LNCAP (cell line): ENCODE results near the gene INTS1.

Experiments used
- TF ChIP-seq, protein P1 (sequence below): fragments of 450-650 bp; IDR thresholded peaks from 2 replicates; pipeline ENCODE4 v1.5.1; 2017; ENCODE audit warnings: mild to moderate bottlenecking

The INTS1 gene

DNA sequence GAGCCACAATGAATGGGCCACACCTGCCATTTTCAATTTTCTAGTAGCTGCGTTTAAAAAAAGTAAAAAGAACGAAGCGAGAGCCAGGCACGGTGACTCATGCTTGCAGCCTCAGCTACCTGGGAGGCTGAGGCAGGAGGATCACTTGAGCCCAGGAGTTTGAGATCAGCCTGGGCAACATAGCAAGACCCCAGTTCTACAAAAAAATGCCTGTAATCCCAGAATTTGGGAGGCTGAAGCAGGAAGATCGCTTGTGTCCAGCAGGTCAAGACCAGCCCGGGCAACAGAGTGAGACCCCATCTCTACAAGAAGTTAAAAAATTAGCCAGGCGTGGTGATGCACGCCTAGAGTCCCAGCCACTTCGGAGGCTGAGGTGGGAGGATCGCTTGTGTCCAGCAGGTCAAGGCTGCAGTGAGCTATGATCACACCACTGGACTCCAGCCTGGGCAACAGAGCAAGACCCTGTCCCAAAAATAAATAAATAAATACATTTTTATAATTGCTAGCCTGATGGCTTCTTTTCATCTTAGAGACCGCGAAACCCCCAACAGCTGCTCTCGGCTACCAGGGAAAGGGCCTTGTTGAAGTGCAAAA is 77.0 kb downstream of the INTS1 start:
- TF ChIP-seq, protein P1, sequence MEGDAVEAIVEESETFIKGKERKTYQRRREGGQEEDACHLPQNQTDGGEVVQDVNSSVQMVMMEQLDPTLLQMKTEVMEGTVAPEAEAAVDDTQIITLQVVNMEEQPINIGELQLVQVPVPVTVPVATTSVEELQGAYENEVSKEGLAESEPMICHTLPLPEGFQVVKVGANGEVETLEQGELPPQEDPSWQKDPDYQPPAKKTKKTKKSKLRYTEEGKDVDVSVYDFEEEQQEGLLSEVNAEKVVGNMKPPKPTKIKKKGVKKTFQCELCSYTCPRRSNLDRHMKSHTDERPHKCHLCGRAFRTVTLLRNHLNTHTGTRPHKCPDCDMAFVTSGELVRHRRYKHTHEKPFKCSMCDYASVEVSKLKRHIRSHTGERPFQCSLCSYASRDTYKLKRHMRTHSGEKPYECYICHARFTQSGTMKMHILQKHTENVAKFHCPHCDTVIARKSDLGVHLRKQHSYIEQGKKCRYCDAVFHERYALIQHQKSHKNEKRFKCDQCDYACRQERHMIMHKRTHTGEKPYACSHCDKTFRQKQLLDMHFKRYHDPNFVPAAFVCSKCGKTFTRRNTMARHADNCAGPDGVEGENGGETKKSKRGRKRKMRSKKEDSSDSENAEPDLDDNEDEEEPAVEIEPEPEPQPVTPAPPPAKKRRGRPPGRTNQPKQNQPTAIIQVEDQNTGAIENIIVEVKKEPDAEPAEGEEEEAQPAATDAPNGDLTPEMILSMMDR: no peak

DNA sequence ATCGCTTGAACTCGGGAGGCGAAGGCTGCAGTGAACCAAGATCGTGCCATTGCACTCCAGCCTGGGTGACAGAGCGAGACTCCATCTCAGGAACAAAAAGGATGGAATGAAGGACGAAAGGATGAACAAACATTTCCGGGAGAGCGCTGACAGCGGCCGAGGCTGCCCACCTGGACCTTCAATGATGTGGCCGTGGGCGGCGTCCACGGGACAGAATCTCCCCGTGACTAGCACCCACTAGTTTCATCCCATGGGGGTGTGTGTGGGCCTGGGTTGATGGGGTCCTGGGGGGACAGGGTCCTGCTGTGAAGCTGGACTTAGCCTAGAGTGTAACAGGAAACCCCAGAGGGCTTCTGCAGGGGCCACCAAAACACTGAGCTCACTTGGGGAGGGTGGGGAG is 77.7 kb downstream of the INTS1 start:
- TF ChIP-seq, protein P1: no peak

DNA sequence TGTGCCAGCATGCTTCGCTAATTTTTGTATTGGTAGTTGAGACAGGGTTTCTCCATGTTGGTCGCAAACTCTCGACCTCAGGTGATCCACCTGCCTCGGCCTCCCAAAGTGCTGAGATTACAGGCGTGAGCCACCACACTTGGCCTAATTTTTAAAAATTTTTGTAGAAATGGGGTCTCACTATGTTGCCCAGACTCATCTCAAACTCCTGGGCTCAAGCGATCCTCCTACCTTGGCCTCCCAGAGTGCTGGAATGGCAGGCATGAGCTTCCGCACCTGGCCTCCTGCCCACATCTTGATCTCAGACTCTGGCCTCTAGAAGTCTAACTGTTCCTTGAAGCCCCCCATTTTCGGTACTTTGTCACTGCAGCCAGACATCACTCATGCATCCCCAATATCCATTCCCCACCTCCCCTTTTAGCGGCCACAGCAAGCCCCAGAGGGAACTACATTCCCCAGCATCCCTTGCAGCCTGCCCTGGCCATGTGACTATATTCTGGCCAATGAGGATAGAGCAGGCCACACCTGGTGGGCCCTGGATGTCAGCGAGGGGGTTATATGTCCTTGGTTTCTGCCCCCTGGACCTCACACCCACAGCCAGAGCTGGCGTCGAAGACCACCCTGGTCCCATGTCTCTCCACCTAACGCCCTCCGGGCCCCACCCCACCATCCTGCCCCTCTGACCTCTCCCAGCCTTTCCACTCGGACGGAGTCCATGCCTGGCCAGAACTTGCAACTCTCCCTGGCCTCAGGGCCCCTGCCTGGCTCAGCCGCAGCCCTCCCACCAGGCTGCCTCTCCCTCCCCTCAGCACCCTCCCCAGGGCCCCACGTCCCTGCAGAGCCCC is 78.7 kb downstream of the INTS1 start:
- TF ChIP-seq, protein P1: no peak

DNA sequence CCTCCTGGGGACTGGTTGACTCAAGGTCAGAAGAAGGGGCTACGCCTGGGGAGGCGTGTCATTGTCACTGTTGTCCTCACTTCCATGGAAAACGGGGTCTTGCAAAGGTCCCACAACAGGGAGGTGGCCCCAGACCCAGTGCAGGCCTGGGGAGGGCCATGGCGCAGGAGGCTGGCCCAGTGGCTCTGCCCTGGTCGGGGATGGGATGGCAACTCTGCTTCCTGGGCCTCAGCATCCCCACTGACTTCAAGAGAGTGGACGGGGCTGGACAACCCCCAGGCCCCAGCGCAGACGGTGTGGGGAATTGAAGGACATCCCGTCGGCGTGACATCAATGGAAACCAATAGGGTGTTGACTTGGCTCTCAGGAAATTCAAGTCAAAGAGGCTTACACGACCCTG is 80.1 kb downstream of the INTS1 start:
- TF ChIP-seq, protein P1: no peak

DNA sequence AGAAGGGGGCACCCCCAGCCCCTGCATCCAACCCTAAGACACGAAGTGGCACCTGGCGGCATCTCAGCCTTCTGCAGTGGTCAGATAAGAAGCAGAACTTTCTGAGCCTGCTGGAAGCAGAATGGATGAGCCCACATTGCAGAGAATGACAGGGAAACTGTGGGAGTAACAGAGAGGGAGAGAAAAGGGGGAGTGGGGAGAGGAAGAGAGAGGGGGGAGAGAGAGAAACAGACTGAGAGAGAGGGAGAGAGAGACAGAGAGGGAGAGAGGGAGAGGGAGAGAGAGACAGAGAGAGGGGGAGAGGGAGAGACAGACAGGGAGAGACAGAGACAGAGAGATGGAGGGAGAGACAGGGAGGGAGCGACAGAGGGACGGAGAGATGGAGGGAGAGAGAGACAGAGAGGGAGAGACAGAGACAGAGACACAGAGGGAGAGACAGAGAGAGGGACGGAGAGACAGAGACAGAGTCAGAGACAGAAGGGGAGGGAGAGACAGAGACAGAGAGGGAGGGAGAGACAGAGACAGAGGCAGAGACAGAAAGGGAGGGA is 80.9 kb downstream of the INTS1 start:
- TF ChIP-seq, protein P1: no peak

- TF ChIP-seq, protein P1: no peak
Observed at GRCh38 chr7:1422512-1423263, 81.5 kb downstream of the INTS1 start.

GRCh38 chr7:1421946-1422345 is 82.2 kb downstream of the INTS1 start:
- TF ChIP-seq, protein P1: no peak
